ENCODE results near the gene SLC35F4. TPM values are rescaled to one million over a fixed set of nuclear protein-coding genes. Genes with fewer than 3 reads are reported as not detected.

SLC35F4 gene
- total and polyA plus RNA-seq, 4 donors, result 2.4 to 15.6 (median 12.6) TPM

DNA sequence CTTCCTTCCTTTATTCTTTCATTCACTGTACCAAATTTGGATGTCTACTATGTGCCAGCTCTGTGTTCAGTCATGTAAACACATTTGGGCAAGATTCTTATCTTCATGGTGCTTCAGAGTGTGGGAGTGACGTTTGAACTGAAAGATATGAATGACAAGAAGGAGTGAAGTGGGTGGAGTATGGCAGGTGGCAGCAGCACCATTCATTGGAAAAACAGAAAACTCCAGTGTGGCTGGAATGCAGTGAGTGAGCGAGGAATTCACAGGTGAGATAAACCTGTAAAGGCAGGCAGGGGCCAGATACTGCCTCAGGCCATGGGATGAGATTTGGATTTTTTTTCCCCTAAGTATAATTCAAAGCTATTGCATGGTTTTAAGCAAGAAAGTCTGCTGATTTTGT lies 231.6 kb downstream of the SLC35F4 start:
- no peaks in the 10 kb centered on the region for H3K27me3 ChIP-seq (ENCODE audit: control insufficient read depth, insufficient read depth, low read length)
- H3K9me3 ChIP-seq (ENCODE audit: control insufficient read depth, insufficient read depth, low read length), result no peaks in the 10 kb centered on the region
- H3K36me3 ChIP-seq (ENCODE audit: control insufficient read depth, insufficient read depth, low read length), result no peaks in the 10 kb centered on the region
- no peak overlapping the region for H3K4me3 ChIP-seq (ENCODE audit: low read depth, low read length)
- H3K4me1 ChIP-seq (ENCODE audit: control insufficient read depth, insufficient read depth, low read length), result no peaks in the 10 kb centered on the region
- no peak for DNase-seq (ENCODE audit: low read depth in 4 of 6, low spot score in 6 of 6)
- WGBS (ENCODE audit: insufficient coverage), result 83% methylated on average over 2 of the region's 2 CpGs
- no peak overlapping the region for H3K27ac ChIP-seq (ENCODE audit: low read depth, low read length)

DNA sequence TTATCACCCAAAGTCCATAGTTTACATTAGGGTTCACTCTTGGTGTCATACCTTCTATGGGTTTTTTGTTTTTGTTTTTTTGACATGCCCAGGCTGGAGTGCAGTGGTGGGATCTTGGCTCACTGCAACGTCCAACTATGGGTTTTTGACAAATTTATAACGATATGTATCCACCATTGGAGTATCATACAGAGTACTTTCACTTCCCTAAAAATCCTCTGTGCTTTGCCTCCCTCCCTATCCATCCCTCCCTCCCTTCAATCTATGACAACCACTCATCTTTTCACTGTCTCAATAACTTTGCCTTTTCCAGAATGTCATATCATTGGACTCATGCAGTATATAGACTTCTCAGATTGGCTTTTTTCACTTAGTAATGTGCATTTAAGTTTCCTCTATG lies 233.2 kb downstream of the SLC35F4 start:
- Histone ChIP-seq H3K27me3 (ENCODE audit: control insufficient read depth, insufficient read depth, low read length) (no peaks in the 10 kb centered on the region), H3K4me3 (ENCODE audit: low read depth, low read length) (no peak overlapping the region), H3K4me1 (ENCODE audit: control insufficient read depth, insufficient read depth, low read length) (no peaks in the 10 kb centered on the region), H3K27ac (ENCODE audit: low read depth, low read length) (no peak overlapping the region), H3K36me3 (ENCODE audit: control insufficient read depth, insufficient read depth, low read length) (no peaks in the 10 kb centered on the region), H3K9me3 (ENCODE audit: control insufficient read depth, insufficient read depth, low read length) (no peaks in the 10 kb centered on the region)
- DNase-seq (ENCODE audit: low read depth in 4 of 6, low spot score in 6 of 6), result no peak
- 82% methylated on average over 2 of the region's 2 CpGs for WGBS (ENCODE audit: insufficient coverage)

DNA sequence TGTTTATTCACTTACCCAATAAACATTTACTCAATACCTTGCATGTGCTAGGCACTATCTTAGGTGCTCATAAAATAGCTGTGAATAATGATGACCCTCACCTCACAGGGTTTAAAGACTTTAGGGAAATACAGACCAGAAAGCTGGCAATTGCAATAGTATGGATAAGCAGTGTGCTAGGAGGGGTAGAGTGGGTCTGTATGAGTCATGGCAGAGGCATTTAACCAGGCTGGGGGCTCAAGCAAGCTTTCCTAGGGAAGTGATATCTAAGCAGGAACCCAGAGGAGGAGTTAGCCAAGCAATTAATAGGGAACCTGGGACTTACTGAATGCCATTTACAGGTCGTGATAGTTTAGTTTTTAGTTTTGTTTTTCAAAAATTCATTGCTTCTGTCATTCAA lies 248.4 kb downstream of the SLC35F4 start:
- Histone ChIP-seq H3K27ac (ENCODE audit: low read depth, low read length) (no peak overlapping the region), H3K4me1 (ENCODE audit: control insufficient read depth, insufficient read depth, low read length) (no peaks in the 10 kb centered on the region), H3K4me3 (ENCODE audit: low read depth, low read length) (no peak overlapping the region), H3K9me3 (ENCODE audit: control insufficient read depth, insufficient read depth, low read length) (no peaks in the 10 kb centered on the region), H3K27me3 (ENCODE audit: control insufficient read depth, insufficient read depth, low read length) (no peaks in the 10 kb centered on the region), H3K36me3 (ENCODE audit: control insufficient read depth, insufficient read depth, low read length) (no peaks in the 10 kb centered on the region)
- no peak for DNase-seq (ENCODE audit: low read depth in 4 of 6, low spot score in 6 of 6)
- no CpG with 5 or more reads among the region's 1 CpG for WGBS (ENCODE audit: insufficient coverage)

- DNase-seq (ENCODE audit: low read depth in 4 of 6, low spot score in 6 of 6), result no peak
- Histone ChIP-seq H3K4me1 (ENCODE audit: control insufficient read depth, insufficient read depth, low read length) (no peaks in the 10 kb centered on the region), H3K4me3 (ENCODE audit: low read depth, low read length) (no peak overlapping the region), H3K27me3 (ENCODE audit: control insufficient read depth, insufficient read depth, low read length) (no peaks in the 10 kb centered on the region), H3K9me3 (ENCODE audit: control insufficient read depth, insufficient read depth, low read length) (no peaks in the 10 kb centered on the region), H3K36me3 (ENCODE audit: control insufficient read depth, insufficient read depth, low read length) (no peaks in the 10 kb centered on the region), H3K27ac (ENCODE audit: low read depth, low read length) (no peak overlapping the region)
- no CpG with 5 or more reads among the region's 2 CpGs for WGBS (ENCODE audit: insufficient coverage)
Measured at GRCh38 chr14:57612946-57613345, 252.9 kb downstream of the SLC35F4 start.

DNA sequence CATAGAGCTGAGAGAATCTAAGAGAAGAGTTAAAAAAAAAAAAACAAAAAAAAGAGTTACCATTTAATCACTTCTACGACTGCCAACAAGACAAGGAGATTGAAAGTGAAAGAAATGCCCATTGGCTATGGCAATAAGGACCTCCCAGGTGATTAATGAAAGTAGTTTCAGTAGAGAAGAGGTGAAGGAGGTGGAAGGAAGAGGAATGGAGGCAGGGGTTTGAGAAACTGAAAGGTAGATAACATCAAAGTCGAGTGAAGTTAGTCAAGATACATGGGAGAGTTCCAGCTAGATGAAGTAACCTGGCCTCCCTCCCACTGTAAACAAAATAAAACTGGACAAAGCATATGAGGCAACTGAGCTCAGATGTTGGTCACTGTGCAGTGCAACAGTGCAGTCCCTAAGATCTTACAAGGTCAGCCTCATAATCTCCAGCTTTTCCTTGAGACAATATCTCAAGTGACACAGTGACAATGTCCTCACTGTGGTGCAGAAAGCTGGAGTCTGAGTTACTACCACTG lies 254.3 kb downstream of the SLC35F4 start:
- Histone ChIP-seq H3K27me3 (ENCODE audit: control insufficient read depth, insufficient read depth, low read length) (no peaks in the 10 kb centered on the region), H3K4me3 (ENCODE audit: low read depth, low read length) (no peak overlapping the region), H3K9me3 (ENCODE audit: control insufficient read depth, insufficient read depth, low read length) (no peaks in the 10 kb centered on the region), H3K27ac (ENCODE audit: low read depth, low read length) (no peak overlapping the region), H3K4me1 (ENCODE audit: control insufficient read depth, insufficient read depth, low read length) (no peaks in the 10 kb centered on the region), H3K36me3 (ENCODE audit: control insufficient read depth, insufficient read depth, low read length) (no peaks in the 10 kb centered on the region)
- WGBS (ENCODE audit: insufficient coverage), result 79% methylated on average over 2 of the region's 2 CpGs
- no peak for DNase-seq (ENCODE audit: low read depth in 4 of 6, low spot score in 6 of 6)

DNA sequence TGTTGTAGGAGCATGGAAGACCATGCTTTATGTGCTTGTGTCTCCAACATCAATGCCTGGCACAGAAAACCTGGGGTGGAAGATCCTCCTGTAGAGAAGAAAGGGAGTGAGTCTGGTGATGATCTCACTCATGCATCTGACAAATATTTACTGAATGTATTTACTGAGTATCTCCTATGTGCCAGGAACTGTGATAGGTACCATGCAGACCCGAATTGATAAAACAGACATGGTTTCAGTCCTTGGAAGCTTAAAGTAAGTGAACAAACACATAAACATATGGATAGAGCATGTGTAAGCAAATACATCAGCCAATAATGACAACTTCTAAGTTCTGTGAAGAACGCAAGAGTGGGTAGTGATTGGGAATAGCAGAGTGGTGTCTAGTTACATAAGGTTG lies 255.3 kb downstream of the SLC35F4 start:
- no peaks in the 10 kb centered on the region for H3K9me3 ChIP-seq (ENCODE audit: control insufficient read depth, insufficient read depth, low read length)
- no peak overlapping the region for H3K4me3 ChIP-seq (ENCODE audit: low read depth, low read length)
- H3K27ac ChIP-seq (ENCODE audit: low read depth, low read length), result no peak overlapping the region
- H3K4me1 ChIP-seq (ENCODE audit: control insufficient read depth, insufficient read depth, low read length), result no peaks in the 10 kb centered on the region
- 100% methylated on average over 1 of the region's 2 CpGs for WGBS (ENCODE audit: insufficient coverage)
- H3K36me3 ChIP-seq (ENCODE audit: control insufficient read depth, insufficient read depth, low read length), result no peaks in the 10 kb centered on the region
- DNase-seq (ENCODE audit: low read depth in 4 of 6, low spot score in 6 of 6), result no peak
- no peaks in the 10 kb centered on the region for H3K27me3 ChIP-seq (ENCODE audit: control insufficient read depth, insufficient read depth, low read length)

DNA sequence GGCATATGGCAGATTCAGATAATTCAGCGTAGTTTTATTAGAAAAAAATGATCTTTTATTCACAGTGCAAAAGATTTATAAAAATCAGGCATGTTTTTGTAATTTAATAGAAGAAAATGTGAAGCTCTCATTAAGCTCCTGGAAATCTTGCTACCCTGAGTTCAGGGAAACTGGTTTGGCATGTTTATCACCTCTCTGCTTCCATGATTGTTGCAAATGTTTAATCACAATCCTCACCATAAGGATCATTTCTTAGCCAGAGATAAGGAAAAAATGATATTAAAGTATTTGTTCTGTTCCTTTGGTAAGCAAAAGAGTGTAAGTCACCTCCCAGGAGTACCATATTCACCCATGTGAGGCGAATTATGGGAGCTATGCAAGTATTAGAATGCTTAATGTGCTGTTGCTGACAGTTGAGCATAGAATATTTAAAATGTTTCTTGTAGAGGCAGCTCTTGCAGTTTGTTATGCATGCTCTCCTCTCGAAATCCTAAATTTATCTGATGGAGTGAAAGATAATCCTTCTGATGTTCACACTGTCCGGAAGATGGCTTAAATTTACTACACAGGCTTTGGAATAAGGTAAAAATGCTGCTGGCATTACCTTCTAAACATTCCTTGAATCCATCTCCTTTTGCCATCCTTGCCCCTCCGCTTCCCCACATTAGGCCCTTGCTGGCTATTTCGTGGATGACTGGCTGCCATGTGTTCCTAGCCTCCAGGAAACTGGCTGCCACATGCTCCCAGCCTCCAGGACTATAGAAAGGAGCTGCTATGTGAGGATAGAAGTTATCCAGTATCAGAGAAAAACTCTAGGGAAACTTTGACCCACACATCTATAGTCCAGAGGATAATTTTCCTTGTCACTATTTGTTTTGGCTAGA lies 256.5 kb downstream of the SLC35F4 start:
- 69% methylated on average over 3 of the region's 6 CpGs for WGBS (ENCODE audit: insufficient coverage)
- no peaks in the 10 kb centered on the region for H3K9me3 ChIP-seq (ENCODE audit: control insufficient read depth, insufficient read depth, low read length)
- H3K4me3 ChIP-seq (ENCODE audit: low read depth, low read length), result no peak overlapping the region
- H3K36me3 ChIP-seq (ENCODE audit: control insufficient read depth, insufficient read depth, low read length), result no peaks in the 10 kb centered on the region
- peak in 1 of 6 donors; percentile 78 for DNase-seq (ENCODE audit: low read depth in 4 of 6, low spot score in 6 of 6)
- no peaks in the 10 kb centered on the region for H3K4me1 ChIP-seq (ENCODE audit: control insufficient read depth, insufficient read depth, low read length)
- H3K27ac ChIP-seq (ENCODE audit: low read depth, low read length), result no peak overlapping the region
- H3K27me3 ChIP-seq (ENCODE audit: control insufficient read depth, insufficient read depth, low read length), result no peaks in the 10 kb centered on the region

DNA sequence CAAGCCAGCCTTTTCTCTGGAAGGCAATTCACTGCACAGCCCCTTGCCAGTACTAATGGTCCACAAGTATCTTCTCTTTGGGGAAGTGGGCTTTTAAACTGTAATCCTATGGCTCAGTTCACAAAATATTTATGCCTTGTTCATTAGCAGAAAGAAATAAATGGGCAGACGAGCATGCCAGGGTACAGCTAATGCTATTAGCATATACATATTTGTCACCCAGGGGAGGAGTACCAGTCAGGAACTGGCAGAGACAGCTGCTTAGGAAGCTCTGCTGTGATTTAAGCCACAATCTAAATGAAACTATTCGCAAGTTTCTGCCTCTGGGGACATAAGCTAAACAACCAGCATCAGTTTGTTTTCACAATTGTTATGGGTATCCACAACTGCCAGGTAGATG lies 258.8 kb downstream of the SLC35F4 start:
- Histone ChIP-seq H3K27me3 (ENCODE audit: control insufficient read depth, insufficient read depth, low read length) (no peaks in the 10 kb centered on the region), H3K4me1 (ENCODE audit: control insufficient read depth, insufficient read depth, low read length) (no peaks in the 10 kb centered on the region), H3K9me3 (ENCODE audit: control insufficient read depth, insufficient read depth, low read length) (no peaks in the 10 kb centered on the region), H3K36me3 (ENCODE audit: control insufficient read depth, insufficient read depth, low read length) (no peaks in the 10 kb centered on the region), H3K27ac (ENCODE audit: low read depth, low read length) (no peak overlapping the region), H3K4me3 (ENCODE audit: low read depth, low read length) (no peak overlapping the region)
- WGBS (ENCODE audit: insufficient coverage), result 71% methylated on average over 1 of the region's 2 CpGs
- DNase-seq (ENCODE audit: low read depth in 4 of 6, low spot score in 6 of 6), result peak in 1 of 6 donors; percentile 75

GRCh38 chr14:57583396-57583795 lies 282.5 kb downstream of the SLC35F4 start:
- no peak overlapping the region for H3K27ac ChIP-seq (ENCODE audit: low read depth, low read length)
- H3K36me3 ChIP-seq (ENCODE audit: control insufficient read depth, insufficient read depth, low read length), result peaks cover 2% of the 10 kb centered on the region
- no peaks in the 10 kb centered on the region for H3K27me3 ChIP-seq (ENCODE audit: control insufficient read depth, insufficient read depth, low read length)
- 80% methylated on average over 1 of the region's 3 CpGs for WGBS (ENCODE audit: insufficient coverage)
- no peak for DNase-seq (ENCODE audit: low read depth in 4 of 6, low spot score in 6 of 6)
- H3K9me3 ChIP-seq (ENCODE audit: control insufficient read depth, insufficient read depth, low read length), result no peaks in the 10 kb centered on the region
- H3K4me3 ChIP-seq (ENCODE audit: low read depth, low read length), result no peak overlapping the region
- H3K4me1 ChIP-seq (ENCODE audit: control insufficient read depth, insufficient read depth, low read length), result no peaks in the 10 kb centered on the region

DNA sequence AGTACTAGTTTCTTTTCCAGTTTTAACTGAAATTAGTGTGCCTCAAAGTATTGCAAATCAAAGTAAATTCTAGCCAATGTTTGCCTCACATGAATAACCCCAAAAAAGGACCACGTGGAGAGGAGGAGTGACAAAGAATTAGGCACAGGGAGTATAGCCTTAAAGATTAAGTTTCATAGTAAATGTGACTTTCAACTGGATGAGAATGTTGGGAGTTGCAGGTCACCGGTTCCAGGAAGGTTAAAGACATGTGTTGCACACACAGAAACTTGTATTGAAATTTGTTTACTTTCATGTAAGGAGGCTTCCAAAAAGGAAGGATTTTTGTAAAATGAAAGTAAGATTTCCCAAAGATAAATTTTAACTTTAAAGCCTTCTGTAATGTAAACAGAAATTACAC lies 283.1 kb downstream of the SLC35F4 start:
- Histone ChIP-seq H3K4me3 (ENCODE audit: low read depth, low read length) (no peak overlapping the region), H3K27ac (ENCODE audit: low read depth, low read length) (no peak overlapping the region), H3K36me3 (ENCODE audit: control insufficient read depth, insufficient read depth, low read length) (peaks cover 2% of the 10 kb centered on the region), H3K4me1 (ENCODE audit: control insufficient read depth, insufficient read depth, low read length) (no peaks in the 10 kb centered on the region), H3K9me3 (ENCODE audit: control insufficient read depth, insufficient read depth, low read length) (no peaks in the 10 kb centered on the region), H3K27me3 (ENCODE audit: control insufficient read depth, insufficient read depth, low read length) (no peaks in the 10 kb centered on the region)
- no peak for DNase-seq (ENCODE audit: low read depth in 4 of 6, low spot score in 6 of 6)
- WGBS (ENCODE audit: insufficient coverage), result 14% methylated on average over 1 of the region's 2 CpGs

Measured in spinal cord (tissue), 10 donors.